ENCODE results near the gene RETREG1. TPM values are rescaled to one million over a fixed set of nuclear protein-coding genes. Genes with fewer than 3 reads are reported as not detected.
A peak's percentile ranks its signal among the peaks of the same experiment; 100 is the strongest.
"Not testable (repeated sequence)": the region's sequence is repeated elsewhere in the genome, so short reads cannot be mapped to it uniquely, and the experiment has no call there.

The RETREG1 gene
- total RNA-seq, 1 donor from 2014 or later, result not detected

- no peak for DNase-seq (ENCODE audit: low read depth in 2 of 2)
These were observed 59.3 kb downstream of the RETREG1 start for GRCh38 chr5:16557477-16557876.

- DNase-seq (ENCODE audit: low read depth in 2 of 2), result no peak
These were observed 62.7 kb downstream of the RETREG1 start for GRCh38 chr5:16554110-16554509.

GRCh38 chr5:16552666-16553343 is 64.0 kb downstream of the RETREG1 start:
- peak; percentile 58 to 59 for DNase-seq (ENCODE audit: low read depth in 2 of 2)

GRCh38 chr5:16551628-16552027 is 65.2 kb downstream of the RETREG1 start:
- DNase-seq (ENCODE audit: low read depth in 2 of 2), result no peak

- peak; percentile 66 to 71 for DNase-seq (ENCODE audit: low read depth in 2 of 2)
These were observed 66.4 kb downstream of the RETREG1 start for GRCh38 chr5:16550316-16550952.

GRCh38 chr5:16549491-16550206 is 67.1 kb downstream of the RETREG1 start:
- DNase-seq (ENCODE audit: low read depth in 2 of 2), result no peak

- no peak for DNase-seq (ENCODE audit: low read depth in 2 of 2)
These were observed 68.0 kb downstream of the RETREG1 start for GRCh38 chr5:16548812-16549211.

GRCh38 chr5:16548115-16548514 is 68.7 kb downstream of the RETREG1 start:
- DNase-seq (ENCODE audit: low read depth in 2 of 2), result no peak

- DNase-seq (ENCODE audit: low read depth in 2 of 2), result no peak
These were observed 69.5 kb downstream of the RETREG1 start for GRCh38 chr5:16547200-16547842.

GRCh38 chr5:16546732-16547131 is 70.1 kb downstream of the RETREG1 start:
- DNase-seq (ENCODE audit: low read depth in 2 of 2), result no peak

GRCh38 chr5:16544607-16545374 is 72.0 kb downstream of the RETREG1 start:
- DNase-seq (ENCODE audit: low read depth in 2 of 2), result no peak

- peak; percentile 3 to 66 for DNase-seq (ENCODE audit: low read depth in 2 of 2)
These were observed 73.6 kb downstream of the RETREG1 start for GRCh38 chr5:16543206-16543605.

GRCh38 chr5:16542236-16542635 is 74.6 kb downstream of the RETREG1 start:
- DNase-seq (ENCODE audit: low read depth in 2 of 2), result no peak

- DNase-seq (ENCODE audit: low read depth in 2 of 2), result not testable (repeated sequence)
These were observed 75.2 kb downstream of the RETREG1 start for GRCh38 chr5:16541592-16541991.

- DNase-seq (ENCODE audit: low read depth in 2 of 2), result peak in 1 of 2 donors; percentile 68
These were observed 76.4 kb downstream of the RETREG1 start for GRCh38 chr5:16540421-16540820.

- DNase-seq (ENCODE audit: low read depth in 2 of 2), result peak in 1 of 2 donors; percentile 60
These were observed 77.6 kb downstream of the RETREG1 start for GRCh38 chr5:16539169-16539666.

- no peak for DNase-seq (ENCODE audit: low read depth in 2 of 2)
These were observed 78.8 kb downstream of the RETREG1 start for GRCh38 chr5:16538006-16538405.

- DNase-seq (ENCODE audit: low read depth in 2 of 2), result no peak
These were observed 80.0 kb downstream of the RETREG1 start for GRCh38 chr5:16536818-16537217.

GRCh38 chr5:16536246-16536645 is 80.6 kb downstream of the RETREG1 start:
- DNase-seq (ENCODE audit: low read depth in 2 of 2), result peak in 1 of 2 donors; percentile 29

- DNase-seq (ENCODE audit: low read depth in 2 of 2), result no peak
These were observed 82.5 kb downstream of the RETREG1 start for GRCh38 chr5:16534280-16534679.

- no peak for DNase-seq (ENCODE audit: low read depth in 2 of 2)
These were observed 85.6 kb downstream of the RETREG1 start for GRCh38 chr5:16531063-16531648.

Data from lung microvascular endothelial cell (primary cell).